Activated naive CD4-positive, alpha-beta T cell treated with anti-CD3 and anti-CD28 coated beads, Interleukin-2, amount 50 U/mL, for 24 hours (primary cell): ENCODE results near the gene WIZ.

Source experiments
- H3K27ac Mint-ChIP-seq: one replicate; pipeline ENCODE4 v1.8.0; 2021; ENCODE audit warnings: mild to moderate bottlenecking, mixed read lengths
- H3K27me3 Mint-ChIP-seq: one replicate; pipeline ENCODE4 v1.8.0; 2021; ENCODE audit warnings: mixed read lengths
- H3K36me3 Mint-ChIP-seq: one replicate; pipeline ENCODE4 v1.8.0; 2021; ENCODE audit warnings: mixed read lengths
- H3K4me1 Mint-ChIP-seq: one replicate; pipeline ENCODE4 v1.8.0; 2021; ENCODE audit warnings: mixed read lengths
- H3K4me3 Mint-ChIP-seq: one replicate; pipeline ENCODE4 v1.8.0; 2021; ENCODE audit warnings: mild to moderate bottlenecking, mixed read lengths
- H3K9me3 Mint-ChIP-seq: one replicate; pipeline ENCODE4 v1.8.0; 2021; ENCODE audit warnings: mixed read lengths

WIZ gene

DNA sequence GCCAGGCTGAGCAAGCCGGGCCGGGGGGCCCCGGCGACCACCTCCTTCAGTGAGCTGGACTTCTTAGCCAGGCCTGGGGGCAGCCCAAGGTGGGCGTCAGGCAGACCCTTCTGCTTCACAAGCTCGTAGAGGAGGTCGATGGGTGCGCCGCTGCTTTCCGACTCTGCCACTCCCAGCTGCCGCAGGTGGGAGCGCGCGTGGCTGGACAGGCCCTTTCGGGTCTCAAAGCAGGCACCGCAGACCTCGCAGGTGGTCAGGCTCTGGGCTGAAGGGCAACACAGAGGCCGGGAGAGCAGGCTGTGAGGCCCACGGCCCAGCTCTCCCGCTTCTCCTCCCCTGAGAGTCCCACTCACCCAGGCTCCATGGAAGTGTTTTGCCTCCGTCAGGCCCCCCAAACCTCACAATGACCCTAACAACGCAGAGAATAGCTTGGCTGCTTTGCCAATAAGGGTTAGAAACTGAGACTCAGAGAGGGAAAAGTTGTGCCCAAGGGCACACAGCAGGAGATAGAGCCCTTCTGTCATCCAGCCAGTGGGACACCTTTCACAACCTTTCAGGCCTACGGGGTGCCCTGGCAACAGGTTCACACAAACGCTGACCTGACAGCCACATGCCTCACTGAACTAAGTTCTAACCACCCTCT lies 19.8 kb downstream of the WIZ start:
- peaks cover 44% of the 10 kb centered on the region for H3K4me1 Mint-ChIP-seq
- no peaks in the 10 kb centered on the region for H3K27me3 Mint-ChIP-seq
- H3K4me3 Mint-ChIP-seq, result peak overlapping the region; percentile 99
- H3K36me3 Mint-ChIP-seq, result peaks cover 7% of the 10 kb centered on the region
- H3K9me3 Mint-ChIP-seq, result no peaks in the 10 kb centered on the region
- no peak overlapping the region for H3K27ac Mint-ChIP-seq

DNA sequence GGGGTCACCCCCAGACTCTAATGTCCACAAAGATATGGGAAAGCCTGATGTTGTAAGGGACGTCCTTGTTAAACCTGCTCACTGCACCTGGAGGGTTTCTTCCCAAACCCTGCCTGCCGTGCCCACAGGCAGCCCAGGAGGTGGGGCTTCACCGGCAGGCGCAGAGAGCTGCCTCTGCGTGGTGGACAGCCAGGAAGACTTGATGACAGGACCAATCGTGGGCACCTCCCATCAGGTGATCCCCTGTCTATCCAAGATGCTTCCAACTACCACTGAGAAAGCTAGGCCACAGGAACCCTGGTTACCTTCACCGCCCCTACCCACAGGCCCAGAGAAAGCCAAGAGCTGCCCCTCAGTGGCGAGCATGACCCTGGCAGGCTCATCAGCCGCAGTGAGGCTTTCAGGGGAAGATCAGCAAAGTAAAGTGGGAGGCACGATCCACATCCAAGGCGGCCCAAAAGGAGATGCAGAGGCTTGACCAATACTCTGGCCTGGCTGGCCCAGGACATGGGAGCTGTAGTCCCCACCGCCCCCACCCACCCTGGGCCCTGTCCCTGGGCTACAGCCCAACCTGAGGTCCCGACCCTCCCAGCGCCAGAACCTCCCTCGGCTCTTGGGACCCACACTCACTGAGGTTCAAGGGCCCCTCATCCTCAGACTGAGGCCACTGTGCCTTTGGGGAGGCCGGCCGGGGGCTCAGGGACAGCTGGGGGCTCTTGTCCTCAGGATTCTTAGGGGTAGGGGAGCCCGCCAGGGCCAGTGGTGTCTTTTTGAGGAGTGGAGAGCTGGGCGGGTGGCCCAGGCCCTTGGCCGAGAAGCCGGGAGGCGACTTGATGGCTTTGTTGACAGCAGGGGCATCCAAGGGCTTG lies 20.6 kb downstream of the WIZ start:
- Mint-ChIP-seq H3K9me3 (no peaks in the 10 kb centered on the region), H3K27ac (no peak overlapping the region), H3K4me1 (peaks cover 44% of the 10 kb centered on the region), H3K27me3 (no peaks in the 10 kb centered on the region), H3K36me3 (peaks cover 7% of the 10 kb centered on the region), H3K4me3 (no peak overlapping the region)

DNA sequence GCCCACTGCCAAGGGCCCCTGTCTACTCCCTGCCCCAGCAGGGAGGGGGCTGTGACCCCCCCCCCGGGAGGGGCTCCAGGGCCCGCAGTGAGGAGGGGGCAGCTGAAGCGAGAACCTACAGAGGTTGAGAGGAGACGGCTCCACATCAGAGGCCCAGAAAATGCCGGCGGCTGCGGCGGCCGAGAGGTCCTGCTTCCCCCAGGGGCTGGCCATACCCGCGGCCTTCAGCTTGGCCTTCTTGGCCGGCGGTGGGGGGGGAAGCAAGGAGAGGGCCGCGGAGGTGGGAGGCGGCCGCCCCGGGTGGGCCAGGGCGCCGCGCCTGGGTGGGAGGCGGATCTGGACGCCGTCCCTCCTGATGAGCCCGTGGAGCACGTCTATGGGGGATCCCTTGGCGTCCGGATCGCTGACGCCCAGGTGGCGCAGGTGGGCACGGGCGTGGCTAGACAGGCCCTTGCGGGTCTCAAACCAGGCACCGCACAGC lies 21.7 kb downstream of the WIZ start:
- peaks cover 13% of the 10 kb centered on the region for H3K36me3 Mint-ChIP-seq
- no peaks in the 10 kb centered on the region for H3K27me3 Mint-ChIP-seq
- H3K9me3 Mint-ChIP-seq, result no peaks in the 10 kb centered on the region
- no peak overlapping the region for H3K27ac Mint-ChIP-seq
- peak overlapping the region; percentile 33 for H3K4me3 Mint-ChIP-seq
- H3K4me1 Mint-ChIP-seq, result peaks cover 37% of the 10 kb centered on the region

DNA sequence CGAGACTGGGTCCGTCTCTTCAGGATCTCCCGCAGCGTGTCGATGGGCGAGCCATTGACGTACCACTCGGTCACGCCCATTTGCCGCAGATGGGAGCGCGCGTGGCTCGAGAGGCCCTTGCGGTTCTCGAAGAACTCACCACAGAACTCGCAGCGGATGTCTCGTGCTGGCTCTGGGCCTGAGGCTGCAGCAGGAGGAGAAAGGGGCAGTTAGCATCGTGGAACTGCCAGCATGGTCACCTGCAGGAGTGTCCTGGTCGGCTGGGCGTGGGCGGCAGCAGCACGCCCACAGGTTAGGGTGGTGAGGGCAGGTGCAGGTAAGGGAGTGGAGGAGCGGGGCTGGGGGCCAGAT lies 22.4 kb downstream of the WIZ start:
- Mint-ChIP-seq H3K4me3 (no peak overlapping the region), H3K36me3 (peaks cover 16% of the 10 kb centered on the region), H3K27ac (peak overlapping the region; percentile 51), H3K4me1 (peaks cover 36% of the 10 kb centered on the region), H3K9me3 (no peaks in the 10 kb centered on the region), H3K27me3 (no peaks in the 10 kb centered on the region)

DNA sequence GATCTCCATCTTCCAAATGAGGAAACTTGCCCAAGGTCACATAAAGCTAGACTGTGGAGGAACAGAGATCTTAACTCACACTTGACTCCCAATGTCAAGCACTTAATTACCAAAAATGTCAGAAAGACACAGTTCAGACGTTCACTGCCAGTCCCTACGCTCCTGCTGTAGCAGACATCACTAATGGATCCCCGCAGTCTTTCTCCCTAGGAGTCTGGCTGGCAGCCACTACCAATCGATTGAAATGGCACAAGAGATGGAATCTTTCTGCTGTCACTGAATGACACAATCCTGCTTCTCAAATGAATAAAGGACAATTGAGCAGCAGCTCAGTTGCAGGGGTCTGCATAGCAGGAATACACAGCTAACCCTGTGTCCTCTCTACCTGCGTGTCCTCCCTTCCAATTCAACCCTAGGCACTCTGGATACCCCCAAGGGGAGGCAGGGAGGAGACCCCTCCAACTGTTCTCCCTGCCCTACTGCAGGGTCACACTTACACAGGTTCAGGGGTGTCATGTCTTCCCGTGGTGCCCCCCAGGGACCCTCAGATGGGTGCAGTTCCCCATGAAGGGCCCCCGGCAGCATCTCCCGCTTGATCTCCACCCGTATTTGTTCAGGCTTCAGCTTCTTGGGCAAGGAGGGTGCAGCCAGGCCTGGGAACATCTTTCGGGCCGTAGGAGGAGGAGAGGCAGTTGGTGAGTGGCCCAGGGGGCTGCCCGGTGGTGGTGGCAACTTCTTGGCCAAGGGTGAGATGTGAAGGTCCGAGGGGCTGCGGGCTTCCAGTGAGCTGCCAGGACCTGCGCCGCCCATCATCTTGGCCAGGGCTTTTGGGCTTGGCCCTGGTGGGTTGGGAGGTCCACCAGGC lies 23.0 kb downstream of the WIZ start:
- Mint-ChIP-seq H3K9me3 (no peaks in the 10 kb centered on the region), H3K27me3 (no peaks in the 10 kb centered on the region), H3K4me1 (peaks cover 35% of the 10 kb centered on the region), H3K36me3 (peaks cover 17% of the 10 kb centered on the region), H3K4me3 (no peak overlapping the region), H3K27ac (no peak overlapping the region)

DNA sequence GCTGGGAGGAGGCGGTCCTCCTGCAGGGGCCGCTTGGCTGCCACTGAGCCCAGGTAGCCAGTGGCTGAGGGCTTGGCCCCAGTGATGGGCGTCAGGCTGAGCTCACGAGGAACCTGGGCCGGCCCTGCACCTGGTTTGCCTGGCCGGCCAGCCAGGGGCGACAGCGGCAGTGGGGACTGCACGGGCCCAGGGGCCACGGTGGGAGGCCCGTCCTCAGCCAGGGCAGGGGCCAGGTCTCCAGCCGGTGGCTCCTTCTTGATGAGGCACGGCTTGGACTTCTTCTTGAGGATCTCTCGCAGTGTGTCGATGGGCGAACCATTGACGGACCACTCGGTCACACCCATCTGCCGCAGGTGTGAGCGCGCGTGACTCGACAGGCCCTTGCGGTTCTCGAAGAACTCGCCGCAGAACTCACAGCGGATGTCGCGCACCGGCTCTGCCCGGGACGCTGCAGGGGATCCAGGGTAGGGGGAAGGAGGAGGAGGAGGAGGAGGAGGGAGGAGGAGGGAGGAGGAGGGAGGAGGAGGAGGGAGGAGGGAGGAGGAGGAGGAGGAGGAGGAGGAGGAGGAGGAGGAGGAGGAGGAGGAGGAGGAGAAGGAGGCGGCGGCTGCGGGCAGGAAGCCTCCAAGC lies 24.3 kb downstream of the WIZ start:
- H3K9me3 Mint-ChIP-seq, result no peaks in the 10 kb centered on the region
- H3K27me3 Mint-ChIP-seq, result no peaks in the 10 kb centered on the region
- no peak overlapping the region for H3K4me3 Mint-ChIP-seq
- no peak overlapping the region for H3K27ac Mint-ChIP-seq
- peaks cover 22% of the 10 kb centered on the region for H3K4me1 Mint-ChIP-seq
- H3K36me3 Mint-ChIP-seq, result peaks cover 17% of the 10 kb centered on the region

DNA sequence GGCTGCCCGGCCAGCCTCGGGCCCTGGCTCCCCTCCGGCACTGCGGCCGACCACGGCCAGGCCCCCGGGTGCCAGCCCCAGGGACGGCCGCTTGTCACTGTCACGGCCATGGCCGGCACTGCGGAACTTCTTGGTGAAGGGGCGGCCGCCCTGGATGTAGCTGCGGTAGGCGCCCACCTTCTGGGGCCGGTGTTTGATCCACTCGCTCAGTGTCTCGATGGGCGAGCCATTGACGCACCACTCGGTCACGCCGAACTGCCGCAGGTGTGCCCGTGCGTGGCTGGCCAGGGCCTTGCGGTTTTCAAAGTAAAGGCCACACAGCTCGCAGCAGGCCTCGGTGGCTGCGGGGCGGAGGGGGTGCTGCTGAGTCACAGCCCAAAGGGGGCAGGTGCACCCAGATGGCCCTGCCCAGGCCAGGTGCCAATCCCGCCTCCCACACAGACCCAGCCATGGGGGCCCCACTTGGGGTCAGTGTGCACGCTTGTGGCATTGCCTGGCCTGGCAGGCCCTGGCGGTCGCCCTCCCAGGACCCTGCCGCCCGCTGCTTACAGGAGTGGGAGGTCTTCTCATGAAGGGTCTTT lies 25.0 kb downstream of the WIZ start:
- Mint-ChIP-seq H3K27me3 (no peaks in the 10 kb centered on the region), H3K9me3 (no peaks in the 10 kb centered on the region), H3K4me1 (peaks cover 22% of the 10 kb centered on the region), H3K4me3 (no peak overlapping the region), H3K36me3 (peaks cover 19% of the 10 kb centered on the region), H3K27ac (no peak overlapping the region)

DNA sequence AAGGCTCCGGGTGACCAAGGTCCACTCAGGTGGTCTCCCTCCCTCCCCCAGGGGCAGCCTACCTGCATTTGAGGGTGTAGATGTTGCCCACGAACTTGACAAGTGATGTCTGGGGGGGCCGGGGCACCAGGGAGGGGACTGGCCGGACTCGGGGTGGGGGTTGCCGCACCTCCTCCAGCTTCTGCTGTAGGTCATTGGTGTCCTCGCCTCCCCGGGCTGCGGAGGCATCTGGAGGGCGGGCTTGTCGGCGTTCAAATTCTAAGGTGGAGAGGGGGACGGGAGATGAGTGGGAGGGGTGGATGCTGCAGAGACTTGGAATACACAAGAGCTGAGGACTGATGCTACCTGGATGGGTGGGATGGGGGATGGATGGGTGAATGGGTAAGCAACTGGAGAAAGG lies 25.6 kb downstream of the WIZ start:
- H3K27me3 Mint-ChIP-seq, result no peaks in the 10 kb centered on the region
- peaks cover 20% of the 10 kb centered on the region for H3K36me3 Mint-ChIP-seq
- peaks cover 28% of the 10 kb centered on the region for H3K4me1 Mint-ChIP-seq
- H3K27ac Mint-ChIP-seq, result no peak overlapping the region
- H3K9me3 Mint-ChIP-seq, result no peaks in the 10 kb centered on the region
- no peak overlapping the region for H3K4me3 Mint-ChIP-seq

DNA sequence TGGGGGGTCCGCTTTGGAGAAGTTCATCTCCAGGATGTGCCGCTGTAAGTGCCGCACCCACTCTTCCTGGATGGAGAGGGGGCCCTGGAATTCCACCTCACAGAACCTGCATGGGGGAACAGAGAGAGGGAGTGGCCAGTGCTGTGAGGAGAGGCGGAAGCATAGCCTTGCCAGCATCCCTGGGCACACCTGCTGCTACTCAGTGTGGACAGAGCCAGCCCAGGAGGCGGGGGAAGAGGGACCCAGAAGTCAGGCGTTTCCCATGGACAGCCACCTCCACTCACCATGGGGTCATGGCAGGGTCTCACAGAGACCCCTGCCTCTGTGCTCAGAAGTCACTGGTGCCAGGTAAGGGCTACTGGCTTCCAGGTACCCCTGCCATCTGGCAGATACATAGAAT lies 26.6 kb downstream of the WIZ start:
- peaks cover 25% of the 10 kb centered on the region for H3K4me1 Mint-ChIP-seq

DNA sequence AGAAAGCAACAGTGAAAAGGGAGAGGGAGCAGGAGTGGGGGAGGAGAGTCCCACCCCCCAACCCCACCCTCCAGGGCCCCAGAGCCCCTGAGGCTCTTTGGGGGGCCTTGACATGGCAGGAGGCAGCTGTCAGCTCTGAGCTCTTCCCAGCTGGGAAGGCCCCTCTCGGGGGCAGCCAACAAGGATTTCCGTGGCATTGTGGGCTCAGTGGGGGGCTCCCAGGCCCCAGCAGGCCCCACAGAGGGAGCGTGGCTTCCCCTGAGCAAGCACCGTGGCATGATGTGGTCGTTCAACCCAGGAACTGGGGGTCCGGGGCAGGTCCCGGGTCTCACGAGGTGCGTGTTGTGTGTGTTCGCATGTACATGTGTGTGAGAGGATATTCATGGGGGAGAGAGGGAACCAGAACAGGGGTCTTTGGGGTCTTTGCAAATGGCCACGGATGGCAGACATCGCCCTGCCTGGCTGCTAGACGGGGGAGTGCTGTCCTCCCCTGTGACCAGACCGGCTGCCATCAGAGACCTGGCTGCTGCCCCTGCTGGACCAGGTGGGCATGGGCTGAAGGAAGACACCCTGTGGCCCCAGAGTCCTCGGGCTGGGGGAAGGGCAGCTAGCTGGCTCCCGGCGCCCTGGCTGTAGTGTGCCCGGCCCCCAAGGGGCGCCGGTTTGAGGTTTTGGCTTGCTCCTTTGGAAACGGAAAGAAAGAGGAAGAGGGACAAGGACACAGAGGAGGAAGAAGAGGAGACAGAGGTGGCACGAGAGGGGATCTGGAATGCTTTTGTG lies 27.3 kb downstream of the WIZ start:
- no peaks in the 10 kb centered on the region for H3K9me3 Mint-ChIP-seq
- H3K27ac Mint-ChIP-seq, result no peak overlapping the region
- peaks cover 20% of the 10 kb centered on the region for H3K36me3 Mint-ChIP-seq
- no peaks in the 10 kb centered on the region for H3K27me3 Mint-ChIP-seq
- H3K4me3 Mint-ChIP-seq, result no peak overlapping the region
- peaks cover 29% of the 10 kb centered on the region for H3K4me1 Mint-ChIP-seq

More for the DNA sequence above, 26.6 kb downstream of the WIZ start:
- no peaks in the 10 kb centered on the region for H3K9me3 Mint-ChIP-seq
- no peaks in the 10 kb centered on the region for H3K27me3 Mint-ChIP-seq
- H3K27ac Mint-ChIP-seq, result no peak overlapping the region
- peaks cover 20% of the 10 kb centered on the region for H3K36me3 Mint-ChIP-seq
- H3K4me3 Mint-ChIP-seq, result no peak overlapping the region

DNA sequence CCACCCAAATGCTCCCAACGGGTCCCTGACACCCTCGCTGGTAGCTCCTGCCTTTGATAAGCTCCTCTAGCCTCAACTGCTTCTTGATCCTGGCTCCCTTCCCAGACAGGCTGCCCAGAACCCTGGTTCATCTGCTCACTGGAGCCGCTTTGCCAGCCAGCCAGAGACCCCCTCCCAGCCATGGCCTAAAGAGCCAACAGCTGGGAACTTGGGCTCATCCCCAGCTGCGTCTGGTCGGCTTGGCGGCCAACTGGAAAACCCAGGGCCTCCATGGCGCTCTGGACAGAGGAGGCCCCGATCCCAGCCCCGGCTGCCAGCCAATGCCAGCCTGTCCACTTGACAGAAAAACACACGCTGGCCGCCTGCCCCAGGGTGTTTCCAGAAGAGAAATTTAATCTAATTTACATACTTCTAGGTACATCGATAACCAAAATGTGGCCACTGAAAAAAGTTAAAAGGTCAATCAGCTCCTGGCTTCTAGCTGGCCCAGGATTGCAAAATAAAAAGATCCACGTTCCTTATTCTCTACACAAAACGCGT lies 28.0 kb downstream of the WIZ start:
- Mint-ChIP-seq H3K27me3 (no peaks in the 10 kb centered on the region), H3K9me3 (no peaks in the 10 kb centered on the region), H3K36me3 (peaks cover 20% of the 10 kb centered on the region), H3K27ac (no peak overlapping the region), H3K4me1 (peaks cover 32% of the 10 kb centered on the region), H3K4me3 (no peak overlapping the region)

DNA sequence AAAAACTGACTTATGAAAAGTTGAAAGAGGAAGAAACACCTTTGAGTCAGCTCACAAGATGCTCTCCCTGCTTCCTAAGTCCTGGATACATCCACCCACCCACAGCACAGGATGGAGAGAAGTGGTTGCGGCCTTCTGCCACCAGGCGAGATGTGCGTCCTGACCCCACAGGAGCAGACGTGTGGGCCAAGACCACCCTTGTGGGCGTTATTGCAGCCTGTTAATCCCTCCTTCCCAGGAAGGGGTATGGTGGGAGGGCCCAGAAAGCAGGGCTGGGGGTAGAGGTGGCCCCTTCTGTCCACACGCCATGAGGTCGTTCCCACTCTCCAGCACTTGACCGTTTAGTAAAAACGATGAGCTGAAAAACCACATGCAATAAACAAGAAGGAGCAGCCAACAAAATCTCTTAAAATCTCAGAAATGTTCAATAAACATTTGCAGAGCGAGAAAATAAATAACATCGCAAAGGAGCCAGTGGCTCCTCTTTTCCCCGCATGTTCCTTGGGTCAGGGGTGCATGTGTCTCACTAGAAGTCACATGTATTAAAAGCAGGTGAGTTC lies 28.5 kb downstream of the WIZ start:
- no peaks in the 10 kb centered on the region for H3K9me3 Mint-ChIP-seq
- H3K36me3 Mint-ChIP-seq, result peaks cover 19% of the 10 kb centered on the region
- H3K4me1 Mint-ChIP-seq, result peaks cover 35% of the 10 kb centered on the region
- H3K27me3 Mint-ChIP-seq, result no peaks in the 10 kb centered on the region
- no peak overlapping the region for H3K4me3 Mint-ChIP-seq
- H3K27ac Mint-ChIP-seq, result no peak overlapping the region

DNA sequence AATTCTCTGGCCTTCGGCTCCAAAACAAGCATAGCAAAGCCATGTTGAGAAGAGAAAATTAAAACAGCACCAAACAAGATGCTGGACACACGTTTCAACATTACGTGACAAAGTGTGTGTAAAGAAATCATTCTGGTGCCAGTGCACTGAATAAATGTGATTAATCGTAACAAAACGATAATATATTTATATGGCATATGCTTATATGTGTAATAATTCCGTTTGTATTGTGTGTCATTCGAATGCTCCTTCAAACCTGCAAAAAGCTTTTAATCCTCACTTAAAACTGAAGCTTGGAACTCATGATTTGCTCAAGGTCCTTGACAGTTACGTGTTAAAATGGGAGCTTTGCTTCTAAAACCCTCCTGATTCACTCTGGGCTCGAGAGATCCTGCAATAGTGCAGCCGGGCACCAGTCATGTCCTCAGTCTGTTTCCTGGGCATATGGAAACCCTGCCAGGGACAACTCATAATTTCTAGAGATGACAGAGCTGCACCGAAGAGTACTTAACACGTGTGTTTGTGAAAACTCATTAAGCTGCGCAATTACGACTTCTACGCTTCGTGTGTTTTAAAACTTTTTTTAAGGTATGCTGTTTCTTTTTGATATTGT lies 30.2 kb downstream of the WIZ start:
- H3K27ac Mint-ChIP-seq, result peak overlapping the region; percentile 80
- no peaks in the 10 kb centered on the region for H3K27me3 Mint-ChIP-seq
- H3K4me1 Mint-ChIP-seq, result peaks cover 40% of the 10 kb centered on the region
- H3K36me3 Mint-ChIP-seq, result peaks cover 18% of the 10 kb centered on the region
- peak overlapping the region; percentile 96 for H3K4me3 Mint-ChIP-seq
- no peaks in the 10 kb centered on the region for H3K9me3 Mint-ChIP-seq
